Stimulated activated CD8-positive, alpha-beta memory T cell treated with anti-CD3 and anti-CD28 coated beads, Interleukin-2, amount 100 ng/mL, for 48 hours (primary cell): ENCODE results near the gene DCAF15.
"Not testable (repeated sequence)": the region's sequence is repeated elsewhere in the genome, so short reads cannot be mapped to it uniquely, and the experiment has no call there.

Experiments
- DNase-seq, 2 donors: peaks; one replicate each; pipeline ENCODE4 v3.0.0-alpha.2; 2020; ENCODE audit warnings: low read depth in 2 of 2

Gene DCAF15

GRCh38 chr19:13952154-13952930, at the start of gene DCAF15:
TSS of gene DCAF15 (plus strand) at chr19:13952509. CDS start at chr19:13952513, 4 bp downstream.
- peak; percentile 95 to 98 for DNase-seq

GRCh38 chr19:13902993-13903555, 49.2 kb upstream of the DCAF15 start:
- no peak for DNase-seq

GRCh38 chr19:13905634-13906520, 46.4 kb upstream of the DCAF15 start, which contains the start of the genes BRME1 and CC2D1A:
TSS of gene BRME1 (minus strand) at chr19:13906117. CDS start at chr19:13904892, 1,225 bp downstream.
TSS of gene CC2D1A (plus strand) at chr19:13906201. CDS start at chr19:13906442, 241 bp downstream.
- peak; percentile 93 to 96 for DNase-seq

GRCh38 chr19:13906521-13906904, 45.8 kb upstream of the DCAF15 start:
- DNase-seq: peak in 1 of 2 donors; percentile 22

- no peak for DNase-seq
Measured at GRCh38 chr19:13906910-13907309, 45.4 kb upstream of the DCAF15 start.

GRCh38 chr19:13908674-13909073, 43.6 kb upstream of the DCAF15 start:
- no peak for DNase-seq

- no peak for DNase-seq
Measured at GRCh38 chr19:13909430-13909829, 42.9 kb upstream of the DCAF15 start.

GRCh38 chr19:13913352-13913751, 39.0 kb upstream of the DCAF15 start:
- no peak for DNase-seq

GRCh38 chr19:13914777-13915176, 37.5 kb upstream of the DCAF15 start:
- DNase-seq: no peak

- DNase-seq: no peak
Measured at GRCh38 chr19:13917888-13918406, 34.4 kb upstream of the DCAF15 start.

- no peak for DNase-seq
Measured at GRCh38 chr19:13918726-13919411, 33.4 kb upstream of the DCAF15 start.

- DNase-seq: no peak
Measured at GRCh38 chr19:13920524-13920923, 31.8 kb upstream of the DCAF15 start.

- DNase-seq: no peak
Measured at GRCh38 chr19:13920940-13921747, 31.2 kb upstream of the DCAF15 start.

GRCh38 chr19:13922118-13922517, 30.2 kb upstream of the DCAF15 start:
- not testable (repeated sequence) for DNase-seq

GRCh38 chr19:13923194-13923987, 28.9 kb upstream of the DCAF15 start:
- DNase-seq: no peak

GRCh38 chr19:13926010-13926409, 26.3 kb upstream of the DCAF15 start:
- no peak for DNase-seq

- DNase-seq: no peak
Measured at GRCh38 chr19:13926715-13927114, 25.6 kb upstream of the DCAF15 start.

- DNase-seq: no peak
Measured at GRCh38 chr19:13929340-13929739, 23.0 kb upstream of the DCAF15 start.

GRCh38 chr19:13929956-13930355, 22.4 kb upstream of the DCAF15 start:
- no peak for DNase-seq

- no peak for DNase-seq
Measured at GRCh38 chr19:13930402-13930801, 21.9 kb upstream of the DCAF15 start.
